Activated naive CD4-positive, alpha-beta T cell treated with anti-CD3 and anti-CD28 coated beads, Interleukin-2, amount 50 U/mL, for 16 hours (primary cell): ENCODE data around the gene CHRNA3.
A peak's percentile ranks its signal among the peaks of the same experiment; 100 is the strongest.

Experiments used
- DNase-seq: peaks from one replicate; pipeline ENCODE4 v3.0.0-alpha.2; 2020

The CHRNA3 gene

DNA sequence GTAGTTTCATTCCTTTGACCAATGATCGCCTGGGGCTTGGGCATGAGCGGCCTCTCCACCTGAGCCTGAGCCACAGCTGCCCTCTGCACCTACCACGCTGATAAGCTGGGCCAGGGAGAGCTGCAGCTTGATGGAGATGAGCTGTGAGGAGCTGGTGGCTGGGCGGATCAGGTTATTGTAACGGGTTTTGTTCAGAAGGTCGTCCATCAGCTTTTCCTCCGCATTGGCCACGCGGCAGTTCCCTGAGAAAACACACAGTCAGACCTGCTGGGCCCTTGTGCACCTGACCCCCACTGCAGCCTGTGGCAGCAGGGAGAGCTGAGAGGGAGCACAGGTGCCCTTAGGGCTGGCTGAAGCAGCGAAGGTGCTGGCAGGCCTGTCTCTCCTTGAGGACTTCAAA, 14.6 kb upstream of the CHRNA3 start:
- no peak for DNase-seq

DNA sequence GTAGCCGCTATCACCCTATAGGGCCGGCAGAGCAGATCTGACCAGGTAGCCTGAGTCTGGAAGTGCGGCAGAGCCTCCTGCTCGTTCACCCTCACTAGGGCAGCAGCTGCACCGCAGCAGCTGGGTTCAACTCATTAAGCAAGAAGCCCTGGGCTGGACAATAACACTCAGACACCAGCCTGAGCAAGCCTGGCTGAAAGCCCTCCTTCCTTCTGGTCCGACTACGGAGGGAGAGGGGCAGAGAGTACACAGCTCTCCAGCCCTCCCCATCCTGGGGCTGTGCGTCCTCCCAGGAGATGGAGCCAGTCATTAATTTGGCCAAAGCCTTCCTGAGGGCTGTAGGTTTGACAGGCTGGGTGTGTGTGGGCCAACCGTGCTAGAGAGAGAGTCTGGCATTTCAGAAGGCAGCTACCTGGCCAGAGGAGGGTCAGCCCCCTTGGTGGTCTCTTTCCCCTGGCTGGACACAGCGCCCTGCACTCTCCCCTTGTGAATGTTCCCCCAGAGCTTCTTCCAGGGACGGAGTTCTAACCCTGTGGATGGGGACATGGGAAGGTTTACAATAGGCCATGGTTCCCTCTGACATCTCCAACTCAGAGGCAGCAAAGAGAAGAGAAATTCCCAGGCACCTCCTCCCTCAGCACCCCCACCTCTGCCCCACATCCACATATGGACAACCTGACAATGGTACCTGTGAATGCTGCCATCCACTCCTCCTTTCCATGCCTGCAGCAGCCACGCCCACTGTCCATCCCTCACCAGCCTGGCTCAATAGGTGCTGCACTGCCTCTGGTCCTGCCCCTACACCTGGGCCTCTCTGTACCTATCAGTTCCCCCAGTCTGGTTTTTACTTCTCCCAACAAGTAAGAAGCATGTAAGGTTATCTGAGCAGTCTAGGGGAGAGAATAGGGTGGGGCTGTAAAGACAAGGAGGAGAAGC, 13.7 kb upstream of the CHRNA3 start:
- DNase-seq: no peak

DNA sequence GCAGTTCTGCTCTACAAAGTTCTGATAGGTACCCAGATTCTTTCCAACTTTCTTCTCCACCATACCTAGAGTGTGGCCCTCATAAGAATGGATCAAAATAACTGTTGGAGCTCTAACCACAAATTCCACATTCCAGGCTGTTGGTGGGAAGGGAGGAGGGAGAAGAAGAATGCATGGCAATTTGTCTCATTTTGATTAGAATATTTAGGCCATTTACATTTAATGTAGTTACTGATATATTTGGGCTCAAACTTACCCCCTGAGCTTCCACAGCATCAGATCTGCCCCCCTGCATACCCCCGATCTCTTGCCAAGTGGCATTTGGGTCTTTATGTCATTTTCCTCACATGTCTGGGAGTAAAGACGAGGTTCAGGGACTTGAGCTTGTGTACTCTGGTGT, 12.6 kb upstream of the CHRNA3 start:
- no peak for DNase-seq

DNA sequence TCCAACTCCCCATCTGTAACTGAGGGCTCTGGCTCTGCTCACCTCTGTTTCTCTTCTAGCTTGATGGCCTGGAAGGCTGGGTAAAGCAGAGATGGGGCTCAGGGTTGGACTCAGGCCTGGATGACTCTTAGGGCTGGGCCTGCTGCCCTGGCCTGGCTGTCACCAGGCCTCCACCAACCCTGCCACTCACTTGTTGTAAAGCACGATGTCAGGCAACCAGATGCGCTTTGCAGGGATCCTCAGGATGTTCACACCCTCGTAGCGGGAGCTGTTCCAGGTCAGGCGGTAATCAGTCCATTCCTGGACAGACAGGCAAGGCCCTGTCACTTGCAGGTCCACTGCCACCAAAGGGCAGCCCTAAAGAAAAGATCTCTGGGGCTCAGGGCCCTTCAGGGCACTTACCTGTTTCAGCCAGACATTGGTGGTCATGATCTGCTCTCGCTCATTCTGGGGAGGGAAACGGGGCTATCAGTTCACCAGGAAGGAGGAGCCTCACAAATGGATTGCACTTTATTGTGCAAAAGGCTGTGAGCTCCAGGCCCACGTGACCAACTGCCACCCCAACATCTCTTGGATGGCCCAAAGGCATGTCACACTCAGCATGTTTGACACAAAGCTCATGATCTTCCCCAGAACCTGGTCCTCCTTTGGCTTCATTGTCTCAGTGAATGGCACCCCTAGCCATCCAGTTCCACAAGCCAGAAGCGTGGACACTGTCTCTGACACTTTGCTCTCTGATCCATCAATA, 10.3 kb upstream of the CHRNA3 start:
- no peak for DNase-seq

DNA sequence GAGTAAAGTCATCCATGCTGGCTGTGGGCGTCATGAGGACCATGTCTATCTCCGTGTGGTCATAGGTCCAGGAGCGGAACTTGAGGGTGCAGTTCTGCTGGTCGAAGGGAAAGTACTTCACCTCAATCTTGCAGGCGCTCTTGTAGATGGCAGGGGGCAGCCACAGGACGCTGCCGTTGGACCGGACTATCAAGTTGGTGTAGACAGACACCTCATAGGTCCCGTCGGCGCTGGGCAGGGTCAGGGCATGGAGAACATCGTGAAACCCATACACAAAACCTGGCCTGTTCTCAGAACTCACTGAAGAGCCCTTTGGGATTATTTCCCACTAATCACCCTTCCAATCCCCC, 8.9 kb upstream of the CHRNA3 start:
- DNase-seq: no peak

DNA sequence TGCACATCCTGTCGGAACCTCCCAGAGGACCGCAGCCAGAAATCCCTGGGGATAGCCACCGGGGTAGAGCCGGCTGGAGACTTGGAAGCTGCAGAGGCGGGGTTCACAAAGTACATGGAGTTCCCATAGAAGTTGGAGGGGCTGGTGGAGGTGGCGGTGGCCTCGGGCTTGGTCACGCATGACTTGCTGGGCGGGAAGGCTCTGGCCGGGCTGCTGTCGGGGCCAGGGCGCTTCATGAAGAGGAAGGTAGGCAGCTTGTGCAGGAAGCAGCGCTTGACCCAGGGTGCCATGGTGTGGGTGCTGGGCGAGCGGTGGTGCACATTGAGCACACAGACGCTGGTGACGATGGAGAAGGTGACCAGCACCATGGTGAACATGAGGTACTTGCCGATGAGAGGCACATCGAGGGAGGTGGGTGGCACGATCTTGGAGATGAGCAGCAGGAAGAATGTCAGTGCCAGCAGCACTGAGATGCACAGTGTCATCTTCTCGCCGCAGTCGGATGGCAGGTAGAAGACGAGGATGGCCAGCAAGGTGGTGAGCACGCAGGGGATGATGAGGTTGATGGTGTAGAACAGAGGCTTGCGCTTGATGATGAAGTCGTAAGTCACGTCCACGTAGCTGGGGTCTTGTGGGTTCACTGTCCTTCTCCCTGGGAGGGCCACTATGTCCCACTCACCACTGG, 8.4 kb upstream of the CHRNA3 start:
- DNase-seq: no peak

DNA sequence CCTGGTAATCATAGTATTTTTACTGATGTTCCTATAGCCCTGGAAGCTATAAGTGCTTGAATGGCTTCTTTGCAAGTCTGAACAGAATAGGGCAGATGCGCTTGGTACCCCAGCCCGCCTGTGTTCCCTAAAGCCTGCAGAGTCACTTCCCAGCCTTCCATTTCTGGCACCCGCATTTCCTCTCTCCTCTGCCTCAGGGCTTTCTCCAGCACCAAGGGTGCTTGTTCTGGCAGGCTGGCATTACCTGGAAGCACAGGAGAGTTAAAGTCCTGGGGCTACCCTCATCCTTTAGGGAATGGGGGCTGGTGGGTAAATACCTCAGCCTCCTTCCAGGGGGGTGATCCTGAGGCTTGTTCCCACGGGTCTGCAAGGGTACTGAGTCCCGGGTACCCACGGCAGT, 7.4 kb upstream of the CHRNA3 start:
- DNase-seq: no peak

DNA sequence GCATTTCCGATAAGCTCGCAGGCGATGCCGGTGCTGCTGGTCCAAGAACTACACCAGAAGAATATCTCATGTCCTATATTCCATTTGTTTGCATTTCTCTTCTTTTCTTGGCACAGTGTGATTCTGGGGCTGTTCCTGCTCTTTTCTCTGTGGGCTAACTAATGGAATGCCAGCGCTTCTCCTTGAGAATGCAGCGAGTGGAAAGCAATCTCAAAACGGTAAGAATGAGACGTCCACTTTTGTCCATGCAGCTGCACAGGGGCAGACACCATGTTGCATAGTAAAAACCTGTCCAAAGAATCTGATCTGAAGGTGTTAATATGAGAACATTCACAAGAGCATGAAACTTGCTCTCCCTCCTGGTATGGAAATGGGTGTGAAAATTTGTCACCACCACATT, 6.6 kb upstream of the CHRNA3 start:
- DNase-seq: no peak

DNA sequence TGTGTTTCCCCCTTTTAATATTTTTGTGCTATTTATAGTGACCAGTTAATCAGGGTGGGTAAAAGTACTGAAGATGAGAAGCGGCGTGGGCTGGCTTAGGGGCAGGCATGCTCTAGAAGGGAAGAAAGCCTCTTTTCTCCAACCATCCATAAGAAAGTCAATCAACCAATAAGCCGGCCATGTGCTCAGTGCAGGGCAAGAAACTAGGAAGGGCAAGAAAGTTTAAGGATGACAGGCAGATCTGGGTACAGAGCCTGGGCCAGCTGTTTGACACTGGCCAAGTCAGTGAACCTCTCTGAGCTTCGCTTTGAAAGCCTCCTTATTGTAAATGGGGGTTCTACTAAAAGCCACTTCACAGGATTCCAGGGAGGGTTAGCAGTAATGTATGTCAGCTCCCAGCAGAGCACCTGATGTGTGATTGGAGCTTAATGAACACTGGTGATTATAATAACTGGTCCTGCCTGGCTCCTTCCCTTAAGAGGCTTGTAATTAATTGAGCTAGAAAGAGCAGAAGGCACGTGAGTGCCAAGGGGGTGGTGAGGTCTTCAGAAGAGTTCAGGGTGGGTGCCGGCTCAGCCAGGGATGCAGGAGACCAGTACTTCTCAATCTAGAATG, 5.7 kb upstream of the CHRNA3 start:
- DNase-seq: no peak

DNA sequence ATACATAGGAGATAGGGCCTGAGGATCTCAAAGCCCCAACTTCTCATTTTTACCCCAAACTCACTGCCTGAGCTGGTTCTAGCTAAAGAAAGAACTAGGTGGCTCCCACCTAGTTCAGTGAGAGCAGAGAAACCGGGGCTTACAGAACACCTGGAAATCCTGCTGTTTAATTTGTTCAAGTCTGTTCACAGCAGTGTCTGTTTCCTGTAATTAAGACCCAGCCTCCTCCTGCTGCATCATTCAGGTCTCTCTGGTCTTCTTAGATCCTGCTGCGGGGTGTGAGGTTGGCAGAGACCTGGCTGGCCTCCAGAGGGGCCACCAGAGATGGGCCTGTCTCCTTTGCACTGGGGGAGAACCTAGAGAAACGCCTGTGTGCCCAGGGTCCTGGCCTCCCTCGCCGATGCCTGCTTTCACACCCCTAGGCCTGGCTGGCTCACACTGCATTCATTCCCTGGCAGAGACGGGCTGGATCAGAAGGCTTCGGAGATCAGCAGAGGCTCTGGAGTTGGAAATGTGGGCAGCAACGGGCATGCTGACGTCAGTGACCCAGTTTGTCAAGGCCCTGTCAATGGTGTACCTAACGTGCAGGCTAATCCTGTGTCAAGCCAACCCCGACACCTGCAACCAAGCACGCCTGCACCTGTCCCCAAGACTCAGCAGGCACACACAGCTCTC, 4.9 kb upstream of the CHRNA3 start:
- no peak for DNase-seq

DNA sequence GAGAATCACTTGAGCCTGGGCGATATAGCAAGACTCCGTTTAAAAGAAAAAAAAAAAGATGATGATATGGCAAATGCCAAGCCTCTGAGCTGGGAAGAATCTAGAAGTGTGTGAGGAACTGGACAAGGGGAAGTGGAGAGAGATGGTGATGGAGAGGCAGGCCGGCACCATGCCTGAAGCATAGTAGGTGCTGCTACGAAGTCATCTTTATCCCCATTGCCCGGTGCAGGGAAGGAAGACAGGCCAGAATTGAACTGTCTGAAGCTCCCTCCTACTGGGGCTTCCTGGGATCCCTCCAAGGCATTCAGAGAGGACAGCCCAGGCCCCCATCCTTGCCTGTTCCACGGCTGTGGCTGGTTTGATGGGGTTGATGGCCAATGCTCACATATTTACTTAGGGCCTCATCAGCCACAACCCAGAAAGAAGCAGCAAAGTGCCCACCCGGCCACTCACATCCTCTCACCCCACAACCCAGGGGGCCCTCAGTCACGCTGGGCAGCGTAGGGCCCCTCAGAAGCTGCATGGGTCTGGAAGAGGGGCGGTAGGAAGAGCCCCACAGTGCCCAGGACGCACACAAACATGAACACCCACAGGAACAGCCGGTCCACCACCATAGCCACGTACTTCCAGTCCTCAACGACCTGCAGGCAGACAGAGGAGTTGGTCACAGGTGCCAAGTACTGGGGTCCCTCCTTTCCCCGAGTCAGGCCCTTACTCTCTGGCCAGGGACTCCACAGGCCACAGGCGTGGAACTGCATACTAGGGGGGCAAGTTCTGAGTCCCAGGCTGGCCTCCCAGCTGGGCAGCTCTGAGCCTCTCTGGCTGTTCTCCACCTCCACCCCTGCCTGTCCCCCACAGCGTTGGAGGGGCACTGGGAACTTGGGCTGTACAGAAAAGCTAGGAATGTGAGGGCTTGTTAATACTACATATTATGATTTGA, 4.1 kb upstream of the CHRNA3 start:
- no peak for DNase-seq

DNA sequence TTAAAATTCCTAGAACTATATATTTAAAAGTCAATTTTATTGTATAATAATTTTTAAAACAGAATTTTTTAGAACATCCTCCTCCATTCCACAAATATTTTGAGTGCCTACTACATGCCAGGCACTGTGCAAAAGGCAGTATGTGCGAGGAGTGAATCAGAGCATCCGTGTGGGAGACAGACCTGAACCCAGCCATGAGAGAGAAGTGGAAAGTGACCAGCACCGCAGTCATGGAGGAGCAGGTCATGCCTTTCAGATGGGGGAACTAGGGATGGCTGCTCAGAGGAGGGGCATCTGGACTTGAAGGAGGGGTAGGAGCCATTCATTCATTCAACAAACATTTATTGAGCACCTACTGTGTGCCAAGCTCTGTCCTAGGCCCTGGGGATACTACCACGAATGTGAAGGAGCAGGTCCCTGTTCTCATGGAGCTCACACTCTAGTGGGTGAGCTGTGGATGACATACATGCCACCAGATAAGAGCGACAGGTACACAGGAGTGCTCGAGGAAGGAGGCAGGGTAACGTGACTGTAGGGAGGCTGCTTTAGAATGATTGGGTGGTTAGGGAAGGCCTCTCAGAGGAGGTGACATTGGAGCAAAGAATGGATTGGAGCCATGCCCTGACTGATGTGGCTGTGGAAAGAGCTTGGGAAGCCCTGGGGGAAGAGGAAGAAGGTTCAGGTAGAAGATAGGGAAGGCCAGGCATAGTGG, 3.1 kb upstream of the CHRNA3 start:
- no peak for DNase-seq

DNA sequence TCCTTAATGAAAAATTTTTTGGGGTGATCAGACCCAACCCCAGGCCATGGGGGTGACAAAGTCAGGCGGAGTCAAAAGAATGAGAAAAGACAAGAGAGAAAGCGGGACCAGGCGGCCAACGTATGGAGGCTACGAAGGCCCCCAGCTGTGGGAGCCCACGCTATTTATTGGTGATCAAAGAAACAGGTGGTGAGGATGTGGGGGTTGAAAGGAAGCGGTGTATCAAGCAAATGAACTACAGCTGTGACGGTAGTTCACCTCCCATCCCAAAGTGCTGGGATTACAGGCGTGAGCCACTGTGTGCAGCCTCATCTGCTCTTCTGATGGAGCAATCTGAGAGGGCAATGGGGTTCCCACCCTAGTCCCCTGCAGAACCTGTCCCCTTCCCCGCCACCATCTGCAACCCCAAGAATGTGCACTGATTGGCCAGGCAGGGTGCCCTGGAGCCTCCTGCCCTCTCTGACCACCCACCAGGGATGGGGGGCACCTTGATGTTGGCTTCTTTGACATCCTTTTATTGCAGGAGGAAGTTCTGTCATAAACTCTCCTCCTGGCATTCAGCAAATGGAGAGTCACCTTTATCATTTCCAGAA, 1.1 kb upstream of the CHRNA3 start:
- no peak for DNase-seq

DNA sequence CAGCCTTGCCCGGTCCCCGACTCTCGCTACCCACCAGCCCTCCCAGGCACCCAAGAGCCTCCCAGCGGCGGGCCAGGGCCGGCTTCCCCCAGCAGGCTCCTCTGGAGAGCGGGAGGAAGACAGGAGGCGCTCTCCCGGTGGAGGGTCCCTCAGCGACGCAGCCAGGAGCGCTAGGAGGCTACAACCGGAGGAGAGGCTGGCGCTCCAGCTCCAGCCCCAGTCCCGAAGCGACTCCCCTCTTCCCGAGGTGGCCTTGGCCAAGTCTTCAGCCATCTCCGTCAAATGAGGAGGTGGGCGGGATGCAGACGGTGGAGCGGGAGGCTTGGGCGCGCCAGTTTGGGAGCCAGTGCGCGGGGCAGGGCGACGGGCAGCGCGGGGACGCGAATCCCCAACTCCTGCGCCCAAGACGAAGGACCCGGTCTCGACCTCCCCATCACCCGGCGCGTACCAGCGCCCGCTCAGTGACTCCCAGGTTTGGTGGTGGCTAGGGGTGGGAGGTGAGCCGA, 722 bp downstream of the CHRNA3 start:
- DNase-seq: no peak

DNA sequence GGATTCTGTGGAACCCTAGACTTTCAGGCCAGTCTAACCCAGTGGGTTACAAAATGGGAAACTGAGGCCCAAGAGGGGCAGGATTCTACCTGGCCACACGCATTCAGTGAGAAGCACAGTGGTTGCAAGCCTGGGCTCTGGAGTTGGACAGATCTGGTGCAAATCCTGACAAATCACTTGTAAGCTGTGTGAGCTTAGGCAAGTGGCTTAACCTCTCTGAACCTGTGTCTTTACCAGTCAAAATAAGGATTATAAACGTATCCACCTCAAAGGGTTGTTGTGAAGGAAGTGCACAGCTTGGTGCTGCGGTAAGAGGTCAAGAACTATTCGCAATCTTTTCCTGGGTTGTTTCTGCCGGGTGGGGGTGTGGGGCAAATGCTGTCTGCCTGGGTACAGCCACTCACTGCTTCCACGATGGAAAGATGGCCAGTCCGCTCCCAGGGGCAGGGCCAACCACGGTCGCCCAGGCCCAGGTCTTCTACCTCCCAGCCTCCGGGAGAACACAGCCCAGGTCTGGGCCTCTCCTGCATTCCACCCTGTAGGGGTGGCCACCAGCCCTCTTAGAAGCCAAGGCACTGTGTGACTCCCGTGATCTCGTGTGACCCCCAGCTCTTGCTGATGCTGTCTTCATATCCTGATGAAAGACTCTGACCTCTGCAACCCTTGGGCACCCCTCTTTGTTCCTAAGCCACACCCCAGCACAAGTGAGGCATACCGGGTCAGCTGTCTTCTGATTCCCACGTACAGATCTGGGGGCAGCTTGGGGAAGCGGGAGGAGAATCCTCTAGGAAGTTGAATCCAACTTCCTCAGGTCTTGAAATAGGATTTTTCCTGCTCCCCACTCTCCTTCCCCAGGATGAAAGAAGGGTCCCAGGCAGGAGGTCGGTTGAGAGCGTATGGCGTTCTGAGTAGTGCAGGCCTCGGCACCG, 1.5 kb downstream of the CHRNA3 start:
- no peak for DNase-seq

DNA sequence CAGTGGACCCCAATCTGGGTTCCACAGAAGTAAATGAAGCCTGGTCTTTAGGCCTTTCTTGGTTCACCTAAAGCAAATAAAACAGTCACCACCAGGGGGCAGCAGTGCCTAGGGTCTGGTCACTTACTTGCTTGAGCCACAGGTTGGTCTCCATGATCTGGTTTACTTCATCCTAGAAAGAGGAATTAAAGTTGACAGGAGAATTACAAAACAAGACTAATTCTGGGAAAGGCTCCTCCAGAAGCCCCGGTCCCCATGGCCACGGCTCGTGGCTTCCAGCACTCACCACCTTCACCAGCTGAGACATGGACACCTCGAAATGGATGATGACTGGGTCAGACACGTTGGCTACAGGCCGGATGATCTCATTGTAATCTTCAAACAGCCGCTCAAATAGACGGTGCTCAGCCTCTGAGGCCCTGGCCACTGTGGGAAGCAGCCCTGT, 2.3 kb downstream of the CHRNA3 start:
- peak; percentile 77 for DNase-seq

DNA sequence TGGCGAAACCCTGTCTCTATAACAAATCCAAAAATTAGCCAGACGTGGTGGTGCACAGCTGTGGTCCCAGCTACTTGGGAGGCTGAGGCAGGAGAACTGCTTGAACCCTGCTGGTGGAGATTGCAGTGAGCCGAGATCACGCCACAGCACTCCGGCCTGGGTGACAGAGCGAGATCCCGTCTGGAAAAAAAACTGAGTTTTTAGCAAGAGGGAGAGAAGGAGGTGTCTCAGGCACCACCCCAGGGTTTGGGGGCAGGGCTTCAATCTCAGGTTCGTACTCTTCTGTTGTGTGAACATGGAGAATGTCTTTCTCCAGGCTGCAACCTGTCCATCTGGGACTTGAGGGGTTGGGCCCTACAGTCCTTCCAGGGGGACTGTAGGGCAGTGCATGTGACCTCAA, 2.7 kb downstream of the CHRNA3 start:
- DNase-seq: no peak

DNA sequence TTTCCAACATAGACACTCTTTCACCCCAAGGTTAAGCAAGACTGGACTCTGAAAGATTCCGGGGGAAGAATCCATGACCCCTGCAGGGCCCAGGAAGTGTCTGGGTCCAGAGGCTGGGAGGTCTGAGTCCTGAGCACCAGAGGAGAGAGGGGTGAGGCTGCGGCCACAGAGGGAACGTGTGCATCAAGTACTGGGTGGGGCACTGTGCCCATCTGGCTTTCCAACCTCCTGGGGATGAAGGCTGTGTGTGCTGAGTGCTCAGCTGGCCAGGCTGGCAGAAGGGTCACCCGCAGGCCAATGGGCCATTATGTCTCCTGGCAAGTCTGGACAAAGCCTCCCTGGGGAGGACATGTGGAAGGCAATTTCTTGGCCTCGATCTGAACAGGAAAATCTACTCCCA, 3.3 kb downstream of the CHRNA3 start:
- no peak for DNase-seq

DNA sequence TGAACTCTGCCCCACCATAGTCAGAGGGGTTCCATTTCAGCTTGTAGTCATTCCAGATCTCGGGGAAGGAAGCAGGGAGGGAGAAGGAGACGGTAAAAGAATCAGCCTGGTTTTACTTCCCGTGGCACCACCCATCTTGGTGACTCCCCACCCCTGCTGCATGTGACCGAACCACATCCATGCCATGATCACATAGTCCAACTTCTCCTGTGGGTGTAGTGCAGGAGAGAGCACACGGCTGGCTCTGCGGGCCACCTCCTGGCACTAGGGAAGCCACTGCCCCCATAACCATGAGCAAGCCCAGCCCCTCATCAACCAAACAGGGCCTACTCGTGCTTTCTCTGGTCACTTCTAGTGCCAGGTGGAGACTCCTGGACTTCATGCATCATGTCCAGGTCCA, 3.7 kb downstream of the CHRNA3 start:
- DNase-seq: no peak
